M059J (cell line): ENCODE measurements around the gene EVC. TPM values are rescaled to one million over a fixed set of nuclear protein-coding genes. Genes with fewer than 3 reads are reported as not detected.

Experiments used
- DNase-seq: peaks from one replicate; pipeline ENCODE4 v3.0.0-alpha.2; 2012; ENCODE audit warnings: low read depth
- total RNA-seq: library from RNA; depleted of rRNA; stranded (reverse); fragments of >200 nt; shearing (Covaris generic); gene quantifications from 2 replicates; pipeline ENCODE4 v1.2.3, GENCODE V29; 2014; rRNA removed

The EVC gene
- 8.3 and 14.5 TPM in 2 replicates for total RNA-seq

GRCh38 chr4:5710961-5711478 is at the start of gene EVC:
Gene EVC, plus strand, starts transcription at chr4:5711201. Its CDS starts 180 bp downstream, at chr4:5711381.
- peak; percentile 72 for DNase-seq

GRCh38 chr4:5661237-5661636 is 49.8 kb upstream of the EVC start:
- DNase-seq: no peak

- peak; percentile 10 for DNase-seq
These were observed 48.4 kb upstream of the EVC start for GRCh38 chr4:5662555-5662954.

GRCh38 chr4:5664778-5665177 is 46.2 kb upstream of the EVC start:
- no peak for DNase-seq

GRCh38 chr4:5666741-5667140 is 44.3 kb upstream of the EVC start:
- no peak for DNase-seq

GRCh38 chr4:5676763-5677162 is 34.2 kb upstream of the EVC start:
- DNase-seq: no peak

- peak; percentile 7 for DNase-seq
These were observed 32.0 kb upstream of the EVC start for GRCh38 chr4:5678977-5679376.

GRCh38 chr4:5683566-5683965 is 27.4 kb upstream of the EVC start:
- no peak for DNase-seq

GRCh38 chr4:5685296-5685695 is 25.7 kb upstream of the EVC start:
- DNase-seq: no peak

GRCh38 chr4:5686338-5686737 is 24.7 kb upstream of the EVC start:
- no peak for DNase-seq

- no peak for DNase-seq
These were observed 21.9 kb upstream of the EVC start for GRCh38 chr4:5689065-5689464.

GRCh38 chr4:5691491-5692132 is 19.4 kb upstream of the EVC start:
- no peak for DNase-seq

- DNase-seq: no peak
These were observed 17.1 kb upstream of the EVC start for GRCh38 chr4:5693871-5694270.

GRCh38 chr4:5696341-5696740 is 14.7 kb upstream of the EVC start:
- DNase-seq: no peak

- DNase-seq: no peak
These were observed 10.5 kb upstream of the EVC start for GRCh38 chr4:5700459-5700858.

- DNase-seq: no peak
These were observed 9.0 kb upstream of the EVC start for GRCh38 chr4:5701971-5702370.

GRCh38 chr4:5703831-5704230 is 7.2 kb upstream of the EVC start:
- DNase-seq: no peak

- no peak for DNase-seq
These were observed 6.7 kb upstream of the EVC start for GRCh38 chr4:5704276-5704675.

GRCh38 chr4:5705647-5706320 is 5.2 kb upstream of the EVC start:
- DNase-seq: no peak

- DNase-seq: no peak
These were observed 4.3 kb upstream of the EVC start for GRCh38 chr4:5706486-5707290.

- no peak for DNase-seq
These were observed 3.6 kb upstream of the EVC start for GRCh38 chr4:5707366-5707765.

GRCh38 chr4:5707778-5708448 is 3.1 kb upstream of the EVC start:
- DNase-seq: no peak
